K562 (cell line): ENCODE data around the gene ACP1. TPM values are rescaled to one million over a fixed set of nuclear protein-coding genes. Genes with fewer than 3 reads are reported as not detected.

ENCODE experiments used
- ATAC-seq: fragments of 200-7000 bp; cut with Tn5 transposase; 3 replicates; pipeline ENCODE4 v1.9.1; 2020; ENCODE audit warnings: moderate library complexity
- BruUV-seq: library from RNA; stranded (reverse); fragments of 400-500 nt; replicated peaks from 2 replicates; lab custom pipeline; 2021; lab: Mats Ljungman, UMichigan
- CTCF ChIA-PET: fragments of 300-600 bp; formaldehyde crosslinking; extraction: SDS; loops from one replicate; lab custom pipeline; 2021; ENCODE audit warnings: low intra/inter-chr PET ratio; lab: Yijun Ruan, JAX
- POLR2A ChIA-PET: fragments of 300-600, 350-650 bp; sonication (Branson Sonifier 250); formaldehyde crosslinking; extraction: SDS; loops from one replicate; lab custom pipeline; 2021; ENCODE audit warnings: antibody characterized with exemption, inconsistent platforms; lab: Yijun Ruan, JAX
- DNase-seq, 4 experiments: peaks; one replicate each; pipeline versions ENCODE4 v3.0.0 to v3.0.0-alpha.2; 2011 to 2018; ENCODE audit warnings: low spot score in 3 of 4, mixed read lengths in 3 of 4; ENCODE audit errors: extremely low read depth in 1 of 4
- FAIRE-seq: peaks from 2 replicates; lab custom pipeline; 2011; peaks lifted over from hg19 to GRCh38; lab: Jason Lieb, UNC
- H2AFZ ChIP-seq: 2 replicates; pipeline ENCODE4 v1.6.0; 2011; ENCODE audit warnings: low read depth, low read length, control low read depth, inconsistent platforms
- H3K27ac ChIP-seq: fragments of 200-600 bp; 3 replicates; pipeline ENCODE4 v1.8.0; 2011; ENCODE audit warnings: low read depth, mild to moderate bottlenecking, control low read depth, inconsistent platforms, low read length, moderate library complexity, mixed read lengths; ENCODE audit errors: extremely low read depth
- H3K27me3 ChIP-seq, 2 experiments: fragments of 300-600 bp in 1 of 2; 2 replicates in 1 of 2; 3 replicates in 1 of 2; pipeline versions ENCODE4 v1.6.0 to v1.8.0; 2011; ENCODE audit warnings: inconsistent platforms in 2 of 2, low read length in 2 of 2, mild to moderate bottlenecking in 1 of 2, mixed read lengths in 1 of 2, moderate library complexity in 1 of 2; ENCODE audit not compliant: control insufficient read depth in 2 of 2, insufficient read depth in 2 of 2
- H3K36me3 ChIP-seq: fragments of 300-600 bp; 3 replicates; pipeline ENCODE4 v1.8.0; 2011; ENCODE audit warnings: mild to moderate bottlenecking, low read length, inconsistent platforms; ENCODE audit not compliant: control insufficient read depth, insufficient read depth
- H3K4me1 ChIP-seq, 2 experiments: fragments of 200-600 bp in 1 of 2; replicated peaks in 1 of 2; 2 replicates in 1 of 2; 3 replicates in 1 of 2; pipeline versions ENCODE4 v1.5.1 to v1.8.0; 2011; ENCODE audit warnings: inconsistent platforms in 2 of 2, low read length in 2 of 2, mild to moderate bottlenecking in 1 of 2, mixed read lengths in 1 of 2, moderate library complexity in 1 of 2; ENCODE audit not compliant: control insufficient read depth in 2 of 2, insufficient read depth in 2 of 2
- H3K4me2 ChIP-seq: 2 replicates; pipeline ENCODE4 v1.6.1; 2011; ENCODE audit warnings: low read length, control low read depth, inconsistent platforms, mixed read lengths; ENCODE audit not compliant: insufficient read depth
- H3K4me3 ChIP-seq: fragments of 200-600 bp; sonication (generic), shearing (Covaris generic); 2 replicates; pipeline ENCODE4 v1.5.1; 2016; ENCODE audit warnings: control low read depth, inconsistent platforms
- H3K79me2 ChIP-seq: fragments of 200-600 bp; 3 replicates; pipeline ENCODE4 v1.8.0; 2011; ENCODE audit warnings: low read length, inconsistent platforms; ENCODE audit not compliant: control insufficient read depth, insufficient read depth
- H3K9ac ChIP-seq, 2 experiments: 2 replicates each; pipeline versions ENCODE4 v1.6.0 to v1.6.1; 2011; ENCODE audit warnings: low read depth in 2 of 2, low read length in 2 of 2, control low read depth in 1 of 2, inconsistent platforms in 1 of 2, mild to moderate bottlenecking in 1 of 2, mixed read lengths in 1 of 2; ENCODE audit not compliant: insufficient read depth in 1 of 2
- H3K9me1 ChIP-seq: one replicate; pipeline ENCODE4 v1.6.0; 2011; ENCODE audit warnings: inconsistent platforms, mild to moderate bottlenecking, low read length, moderate library complexity; ENCODE audit not compliant: control insufficient read depth, insufficient read depth
- H3K9me3 ChIP-seq: replicated peaks from 2 replicates; pipeline ENCODE4 v1.5.1; 2011; ENCODE audit warnings: low read depth, low read length, inconsistent platforms; ENCODE audit not compliant: control insufficient read depth, insufficient read depth
- H4K20me1 ChIP-seq: replicated peaks from 2 replicates; pipeline ENCODE4 v1.6.1; 2011; ENCODE audit warnings: low read length, inconsistent platforms, mixed read lengths; ENCODE audit not compliant: control insufficient read depth, insufficient read depth
- ARHGAP35 ChIP-seq: fragments of 450-650 bp; IDR thresholded peaks from 2 replicates; pipeline ENCODE4 v1.6.1; 2018; ENCODE audit not compliant: partially characterized antibody
- DACH1 ChIP-seq: fragments of 450-650 bp; IDR thresholded peaks from 2 replicates; pipeline ENCODE4 v1.6.1; 2018; ENCODE audit not compliant: partially characterized antibody
- HDAC6 ChIP-seq: IDR thresholded peaks from 2 replicates; pipeline ENCODE4 v1.6.1; 2012; ENCODE audit warnings: low read depth, mild to moderate bottlenecking, control low read depth, inconsistent platforms, low read length, moderate library complexity
- NCOR1 ChIP-seq: fragments of 450-650 bp; IDR thresholded peaks from 2 replicates; pipeline ENCODE4 v1.6.1; 2016; ENCODE audit warnings: mild to moderate bottlenecking, moderate library complexity
- PTRF ChIP-seq: fragments of 450-650 bp; IDR thresholded peaks from 2 replicates; pipeline ENCODE4 v1.6.1; 2016; ENCODE audit warnings: mild to moderate bottlenecking, missing genetic modification characterization, missing compliant biosample characterization
- PTTG1 ChIP-seq: fragments of 450-650 bp; IDR thresholded peaks from 2 replicates; pipeline ENCODE4 v1.6.1; 2016; ENCODE audit warnings: low read depth, mild to moderate bottlenecking, missing genetic modification characterization, missing compliant biosample characterization
- RBM15 ChIP-seq: fragments of 200-400 bp; formaldehyde crosslinking; IDR thresholded peaks from 2 replicates; pipeline ENCODE4 v1.6.1; 2018; ENCODE audit warnings: mild to moderate bottlenecking, low read length, moderate library complexity; ENCODE audit not compliant: insufficient read depth
- RBM34 ChIP-seq: fragments of 200-400 bp; formaldehyde crosslinking; IDR thresholded peaks from 2 replicates; pipeline ENCODE4 v1.6.1; 2018; ENCODE audit warnings: low read length, borderline replicate concordance; ENCODE audit not compliant: insufficient read depth
- U2AF2 ChIP-seq: fragments of 200-400 bp; formaldehyde crosslinking; optimal IDR thresholded peaks from 2 replicates; pipeline ENCODE3; 2017; ENCODE audit warnings: low read depth, mild to moderate bottlenecking, low read length
- WGBS: fragments of 100-300 bp; shearing (Covaris generic); methylation state at CpG from one replicate; pipeline ENCODE4 v1.1.6; 2016; ENCODE audit warnings: low coverage, mixed read lengths; ENCODE audit not compliant: insufficient coverage; ENCODE audit errors: missing lambda C conversion rate; 5-methylcytosine and 5-hydroxymethylcytosine counted together
- in situ Hi-C: fragments of 300-500 bp; cut with MboI; formaldehyde crosslinking; loops from 4 replicates; pipeline ENCODE4 v1.15.0; 2018; ENCODE audit warnings: inconsistent platforms, mixed read lengths
- intact Hi-C: fragments of 100-400 bp; cut with micrococcal nuclease; formaldehyde crosslinking; loops from 2 replicates; pipeline ENCODE4 v1.14.2; 2022
- polyA plus RNA-seq, 8 experiments: library from polyadenylated mRNA; depleted of rRNA in 4 of 8; stranded (reverse) in 5 of 8; unstranded in 3 of 8; fragments of >200 nt; fragmentation: Nextera tagmentation in 2 of 8; fragmentation: Illumina TruSeq in 1 of 8; extraction: Ambion mirVana in 2 of 8; extraction: Trizol in 1 of 8; gene quantifications; 2 replicates each; pipeline versions ENCODE4 v1.2.1 to v1.2.3, GENCODE V29; 2011 to 2014; ENCODE audit warnings: inconsistent platforms in 1 of 8, missing spikeins in 1 of 8
- total RNA-seq, 7 experiments: library from RNA; depleted of rRNA in 6 of 7; stranded (reverse); fragments of >200 nt in 6 of 7; fragmentation: Illumina TruSeq in 2 of 7; extraction: Trizol in 2 of 7; gene quantifications; 2 replicates each; pipeline versions ENCODE4 v1.2.1 to v1.2.3, GENCODE V29; 2011 to 2021; ENCODE audit warnings: low replicate concordance in 1 of 7
- TF ChIP-seq, protein P1 (sequence below): fragments of 250-450 bp; sonication (Bioruptor Pico); IDR thresholded peaks from 2 replicates; pipeline ENCODE4 v1.4.0; 2020
- TF ChIP-seq, protein P2 (sequence below): IDR thresholded peaks from 2 replicates; pipeline ENCODE4 v1.6.1; 2016; ENCODE audit warnings: missing genetic modification characterization, missing compliant biosample characterization
- TF ChIP-seq, protein P3 (sequence below): sonication (generic); formaldehyde crosslinking; IDR thresholded peaks from 2 replicates; pipeline ENCODE4 v1.8.0; 2022; ENCODE audit warnings: mild to moderate bottlenecking, missing genetic modification reagents, borderline replicate concordance

ACP1 gene
- total and polyA plus RNA-seq, 9 of the 15 experiments (the other 6 are each of a cell fraction or from before 2014, with no cell fraction given) = 139 to 493 (median 189) TPM

DNA sequence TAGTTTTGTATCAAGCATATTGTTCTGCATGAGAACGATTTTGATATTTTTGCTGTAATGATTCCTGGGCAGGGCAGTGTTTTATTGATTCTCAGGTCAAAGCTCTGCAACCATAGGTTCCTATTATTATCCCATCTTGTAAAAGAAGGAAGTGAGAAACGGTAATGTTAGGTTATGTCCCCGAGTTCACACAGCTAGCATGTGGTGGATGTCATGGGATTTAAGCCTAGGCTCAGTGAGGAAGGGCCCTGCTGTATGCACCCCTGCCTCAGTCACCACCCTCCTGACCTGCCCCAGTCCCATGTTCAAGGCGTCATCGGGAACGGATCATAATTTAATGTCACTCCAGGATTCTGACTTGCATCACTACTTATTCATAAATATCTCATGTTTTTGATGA is 10.7 kb downstream of the ACP1 start:
- intact Hi-C loops = no loop called here
- DNase-seq (no peak), FAIRE-seq (no peak), ATAC-seq (no peak)
- no TSS peak for BruUV-seq
- Histone ChIP-seq H3K36me3 (peaks cover 98% of the 10 kb centered on the region), H3K4me3 (no peak overlapping the region), H3K4me2 (no peak overlapping the region), H4K20me1 (peaks cover 15% of the 10 kb centered on the region), H3K27me3 (no peaks in the 10 kb centered on the region), H3K9ac (no peak overlapping the region), H3K9me1 (no peaks in the 10 kb centered on the region), H3K9me3 (no peaks in the 10 kb centered on the region; the same call in 1 of the 2 replicates), H3K4me1 (no peaks in the 10 kb centered on the region), H3K79me2 (peaks cover 59% of the 10 kb centered on the region), H2AFZ (no peak overlapping the region), H3K27ac (no peak overlapping the region; the same call in 2 of the 3 replicates)
- in situ Hi-C loops = no loop called here
- ChIA-PET POLR2A (interaction anchor here (2.0 kb wide), 1 partner anchor 8 kb away, joined by 7 read pairs; no protein-coding TSS in a partner anchor), CTCF (no interaction called here)
- WGBS = 96% methylated on average over 6 of the region's 6 CpGs
- TF ChIP-seq HDAC6 = no peak
- TF ChIP-seq ARHGAP35 = no peak
- no peak for TF ChIP-seq RBM34
- TF ChIP-seq, protein P1, sequence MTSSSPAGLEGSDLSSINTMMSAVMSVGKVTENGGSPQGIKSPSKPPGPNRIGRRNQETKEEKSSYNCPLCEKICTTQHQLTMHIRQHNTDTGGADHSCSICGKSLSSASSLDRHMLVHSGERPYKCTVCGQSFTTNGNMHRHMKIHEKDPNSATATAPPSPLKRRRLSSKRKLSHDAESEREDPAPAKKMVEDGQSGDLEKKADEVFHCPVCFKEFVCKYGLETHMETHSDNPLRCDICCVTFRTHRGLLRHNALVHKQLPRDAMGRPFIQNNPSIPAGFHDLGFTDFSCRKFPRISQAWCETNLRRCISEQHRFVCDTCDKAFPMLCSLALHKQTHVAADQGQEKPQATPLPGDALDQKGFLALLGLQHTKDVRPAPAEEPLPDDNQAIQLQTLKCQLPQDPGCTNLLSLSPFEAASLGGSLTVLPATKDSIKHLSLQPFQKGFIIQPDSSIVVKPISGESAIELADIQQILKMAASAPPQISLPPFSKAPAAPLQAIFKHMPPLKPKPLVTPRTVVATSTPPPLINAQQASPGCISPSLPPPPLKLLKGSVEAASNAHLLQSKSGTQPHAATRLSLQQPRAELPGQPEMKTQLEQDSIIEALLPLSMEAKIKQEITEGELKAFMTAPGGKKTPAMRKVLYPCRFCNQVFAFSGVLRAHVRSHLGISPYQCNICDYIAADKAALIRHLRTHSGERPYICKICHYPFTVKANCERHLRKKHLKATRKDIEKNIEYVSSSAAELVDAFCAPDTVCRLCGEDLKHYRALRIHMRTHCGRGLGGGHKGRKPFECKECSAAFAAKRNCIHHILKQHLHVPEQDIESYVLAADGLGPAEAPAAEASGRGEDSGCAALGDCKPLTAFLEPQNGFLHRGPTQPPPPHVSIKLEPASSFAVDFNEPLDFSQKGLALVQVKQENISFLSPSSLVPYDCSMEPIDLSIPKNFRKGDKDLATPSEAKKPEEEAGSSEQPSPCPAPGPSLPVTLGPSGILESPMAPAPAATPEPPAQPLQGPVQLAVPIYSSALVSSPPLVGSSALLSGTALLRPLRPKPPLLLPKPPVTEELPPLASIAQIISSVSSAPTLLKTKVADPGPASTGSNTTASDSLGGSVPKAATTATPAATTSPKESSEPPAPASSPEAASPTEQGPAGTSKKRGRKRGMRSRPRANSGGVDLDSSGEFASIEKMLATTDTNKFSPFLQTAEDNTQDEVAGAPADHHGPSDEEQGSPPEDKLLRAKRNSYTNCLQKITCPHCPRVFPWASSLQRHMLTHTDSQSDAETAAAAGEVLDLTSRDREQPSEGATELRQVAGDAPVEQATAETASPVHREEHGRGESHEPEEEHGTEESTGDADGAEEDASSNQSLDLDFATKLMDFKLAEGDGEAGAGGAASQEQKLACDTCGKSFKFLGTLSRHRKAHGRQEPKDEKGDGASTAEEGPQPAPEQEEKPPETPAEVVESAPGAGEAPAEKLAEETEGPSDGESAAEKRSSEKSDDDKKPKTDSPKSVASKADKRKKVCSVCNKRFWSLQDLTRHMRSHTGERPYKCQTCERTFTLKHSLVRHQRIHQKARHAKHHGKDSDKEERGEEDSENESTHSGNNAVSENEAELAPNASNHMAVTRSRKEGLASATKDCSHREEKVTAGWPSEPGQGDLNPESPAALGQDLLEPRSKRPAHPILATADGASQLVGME (CRISPR knock-in tag) = no peak
- TF ChIP-seq DACH1 = no peak
- TF ChIP-seq PTRF (tag) = no peak
- no peak for TF ChIP-seq PTTG1 (tag)
- no peak for TF ChIP-seq NCOR1
- TF ChIP-seq RBM15 = no peak
- TF ChIP-seq U2AF2 = no peak
- TF ChIP-seq, protein P2, sequence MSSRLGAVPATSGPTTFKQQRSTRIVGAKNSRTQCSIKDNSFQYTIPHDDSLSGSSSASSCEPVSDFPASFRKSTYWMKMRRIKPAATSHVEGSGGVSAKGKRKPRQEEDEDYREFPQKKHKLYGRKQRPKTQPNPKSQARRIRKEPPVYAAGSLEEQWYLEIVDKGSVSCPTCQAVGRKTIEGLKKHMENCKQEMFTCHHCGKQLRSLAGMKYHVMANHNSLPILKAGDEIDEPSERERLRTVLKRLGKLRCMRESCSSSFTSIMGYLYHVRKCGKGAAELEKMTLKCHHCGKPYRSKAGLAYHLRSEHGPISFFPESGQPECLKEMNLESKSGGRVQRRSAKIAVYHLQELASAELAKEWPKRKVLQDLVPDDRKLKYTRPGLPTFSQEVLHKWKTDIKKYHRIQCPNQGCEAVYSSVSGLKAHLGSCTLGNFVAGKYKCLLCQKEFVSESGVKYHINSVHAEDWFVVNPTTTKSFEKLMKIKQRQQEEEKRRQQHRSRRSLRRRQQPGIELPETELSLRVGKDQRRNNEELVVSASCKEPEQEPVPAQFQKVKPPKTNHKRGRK (tag) = no peak
- TF ChIP-seq, protein P3, sequence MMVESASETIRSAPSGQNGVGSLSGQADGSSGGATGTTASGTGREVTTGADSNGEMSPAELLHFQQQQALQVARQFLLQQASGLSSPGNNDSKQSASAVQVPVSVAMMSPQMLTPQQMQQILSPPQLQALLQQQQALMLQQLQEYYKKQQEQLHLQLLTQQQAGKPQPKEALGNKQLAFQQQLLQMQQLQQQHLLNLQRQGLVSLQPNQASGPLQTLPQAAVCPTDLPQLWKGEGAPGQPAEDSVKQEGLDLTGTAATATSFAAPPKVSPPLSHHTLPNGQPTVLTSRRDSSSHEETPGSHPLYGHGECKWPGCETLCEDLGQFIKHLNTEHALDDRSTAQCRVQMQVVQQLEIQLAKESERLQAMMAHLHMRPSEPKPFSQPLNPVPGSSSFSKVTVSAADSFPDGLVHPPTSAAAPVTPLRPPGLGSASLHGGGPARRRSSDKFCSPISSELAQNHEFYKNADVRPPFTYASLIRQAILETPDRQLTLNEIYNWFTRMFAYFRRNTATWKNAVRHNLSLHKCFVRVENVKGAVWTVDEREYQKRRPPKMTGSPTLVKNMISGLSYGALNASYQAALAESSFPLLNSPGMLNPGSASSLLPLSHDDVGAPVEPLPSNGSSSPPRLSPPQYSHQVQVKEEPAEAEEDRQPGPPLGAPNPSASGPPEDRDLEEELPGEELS (CRISPR knock-in tag) = no peak
